Stomach smooth muscle (tissue), 2 donors: ENCODE measurements around the gene HOXB3.

Experiments
- H3K27ac ChIP-seq: one replicate; pipeline ENCODE4 v1.7.0; 2013; ENCODE audit warnings: mild to moderate bottlenecking, low read length, inconsistent platforms
- H3K27me3 ChIP-seq, 2 donors: one replicate each; pipeline ENCODE4 v1.7.0; 2013; ENCODE audit warnings: low read length in 2 of 2; ENCODE audit not compliant: insufficient read depth in 2 of 2, control insufficient read depth in 1 of 2
- H3K36me3 ChIP-seq, 2 donors: one replicate each; pipeline ENCODE4 v1.7.0; 2013; ENCODE audit warnings: low read length in 2 of 2; ENCODE audit not compliant: control insufficient read depth in 2 of 2, insufficient read depth in 2 of 2
- H3K4me1 ChIP-seq: one replicate; pipeline ENCODE4 v1.7.0; 2013; ENCODE audit warnings: low read length; ENCODE audit not compliant: control insufficient read depth, insufficient read depth
- H3K4me3 ChIP-seq, 2 donors: one replicate each; pipeline ENCODE4 v1.7.0; 2013; ENCODE audit warnings: low read length in 2 of 2
- H3K9ac ChIP-seq, 2 donors: one replicate each; pipeline ENCODE4 v1.7.0; 2013; ENCODE audit warnings: low read length in 2 of 2, mild to moderate bottlenecking in 1 of 2
- H3K9me3 ChIP-seq, 2 donors: one replicate each; pipeline ENCODE4 v1.7.0; 2013; ENCODE audit warnings: low read length in 2 of 2; ENCODE audit not compliant: control insufficient read depth in 2 of 2
- donor health status: healthy.
- donor health status: Pancreatic carcinoma.

HOXB3 gene

DNA sequence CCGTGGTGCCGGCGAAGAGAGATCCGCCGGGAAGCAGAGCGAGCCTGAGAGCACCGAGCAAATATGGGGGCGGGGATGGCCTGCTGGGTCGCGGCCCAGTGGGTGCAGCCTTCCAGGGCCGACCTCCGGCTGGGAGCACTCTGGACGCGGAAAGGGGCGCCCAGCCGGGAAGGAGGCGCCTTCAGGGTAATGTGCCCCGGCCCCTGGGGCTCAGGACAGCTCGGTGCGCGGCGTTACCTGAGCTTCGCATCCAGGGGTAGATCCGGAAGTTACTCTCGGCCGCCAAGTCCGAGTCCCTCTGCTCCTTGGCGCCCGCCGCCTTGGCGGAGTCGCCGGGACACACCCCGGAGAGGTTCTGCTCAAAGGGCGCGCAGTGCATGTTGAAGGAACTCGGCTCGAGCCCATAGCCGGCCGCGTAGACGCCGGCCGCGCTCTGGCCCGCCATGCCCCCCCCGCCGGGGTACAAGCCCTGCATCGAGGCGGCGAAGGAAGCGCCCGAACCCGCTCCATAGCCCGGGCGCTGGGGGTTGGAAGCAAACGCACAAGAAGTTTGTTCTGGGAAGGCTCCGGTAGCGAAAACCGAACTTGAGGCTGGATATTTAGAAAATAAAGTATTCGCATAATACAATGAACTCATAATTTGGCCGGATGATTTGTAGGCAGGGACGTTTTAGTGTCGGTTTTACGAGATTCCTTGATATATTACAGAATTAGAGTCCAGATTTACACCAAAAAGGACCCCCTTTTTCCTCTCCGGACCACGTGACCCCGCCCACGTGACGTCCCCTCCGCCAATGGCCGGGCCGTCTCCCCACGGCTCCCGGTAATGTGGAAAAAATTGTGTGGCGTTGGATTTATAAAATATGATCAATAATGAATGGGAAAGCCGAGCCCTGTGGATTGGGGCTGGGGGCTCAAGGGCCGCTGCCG is 20.5 kb upstream of the HOXB3 start, which contains the start of gene HOXB7:
HOXB7 (minus strand) TSS at position 736 of the 930 bp plus-strand sequence; CDS start at position 637, 99 bp downstream.
- Histone ChIP-seq H3K4me3 (peak within 1 kb of the TSS; percentile 36 to 66), H3K9ac (peak within 1 kb of the TSS in 1 of 2 donors; percentile 32), H3K4me1 (peaks cover 23% of the 10 kb centered on the region), H3K9me3 (no peaks in the 10 kb centered on the region), H3K27ac (no peak within 1 kb of the TSS), H3K36me3 (no peaks in the 10 kb centered on the region), H3K27me3 (peaks cover 84 to 96% of the 10 kb centered on the region in 2 donors)

DNA sequence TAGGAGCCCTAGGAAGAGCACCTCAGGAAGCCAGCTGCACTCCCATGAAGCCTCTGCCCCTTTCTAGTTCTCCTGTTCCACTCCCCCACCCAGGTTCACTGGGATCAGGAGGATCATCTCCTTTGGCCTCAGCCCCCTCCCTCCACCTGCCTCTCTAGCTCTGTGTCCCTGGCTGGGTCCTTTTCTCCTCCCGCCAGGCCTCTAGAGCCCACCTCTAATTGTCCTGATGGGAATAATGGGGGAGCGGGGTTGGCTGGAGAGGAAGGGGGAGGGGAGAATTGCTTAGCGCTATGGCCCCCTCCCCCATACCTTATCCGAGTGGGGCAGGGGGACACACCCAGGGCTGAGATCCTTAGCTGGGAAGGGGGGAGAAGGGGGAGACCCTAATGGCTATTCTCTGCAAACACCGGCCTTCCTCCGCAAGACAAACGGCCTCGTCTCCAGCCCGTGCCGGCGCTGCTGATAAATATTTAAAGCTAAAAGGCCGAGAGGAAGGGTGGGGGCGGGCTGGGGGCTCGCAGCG is 19.8 kb upstream of the HOXB3 start:
- Histone ChIP-seq H3K27ac (no peak overlapping the region), H3K4me1 (peaks cover 23% of the 10 kb centered on the region), H3K27me3 (peaks cover 84 to 96% of the 10 kb centered on the region in 2 donors), H3K4me3 (peak overlapping the region in 1 of 2 donors; percentile 66), H3K9me3 (no peaks in the 10 kb centered on the region), H3K9ac (peak overlapping the region in 1 of 2 donors; percentile 32), H3K36me3 (no peaks in the 10 kb centered on the region)

GRCh38 chr17:48609033-48609432 is 19.0 kb upstream of the HOXB3 start:
- Histone ChIP-seq H3K27me3 (peaks cover 85 to 96% of the 10 kb centered on the region in 2 donors), H3K9me3 (no peaks in the 10 kb centered on the region), H3K9ac (no peak overlapping the region), H3K4me3 (no peak overlapping the region), H3K27ac (no peak overlapping the region), H3K36me3 (no peaks in the 10 kb centered on the region), H3K4me1 (peaks cover 18% of the 10 kb centered on the region)

DNA sequence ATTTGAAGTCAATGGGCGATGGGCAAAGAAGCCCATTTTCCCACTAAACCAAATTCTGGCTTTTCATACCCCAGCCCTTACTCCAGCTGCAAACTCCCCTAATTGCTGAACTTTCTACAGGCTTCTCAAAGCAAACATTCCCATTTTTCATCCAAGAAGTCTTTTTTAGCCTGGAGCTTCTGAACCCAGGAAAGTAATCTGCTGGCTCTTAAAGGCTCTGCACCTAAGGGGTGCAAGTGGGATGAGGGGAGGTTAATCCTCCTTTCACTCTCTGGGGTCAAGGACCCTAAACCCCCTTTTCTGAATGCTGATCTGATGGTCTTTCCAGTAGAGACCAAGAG is 18.4 kb upstream of the HOXB3 start:
- H3K4me1 ChIP-seq, result peaks cover 15% of the 10 kb centered on the region
- H3K9me3 ChIP-seq, result no peaks in the 10 kb centered on the region
- H3K36me3 ChIP-seq, result no peaks in the 10 kb centered on the region
- H3K9ac ChIP-seq, result no peak overlapping the region
- no peak overlapping the region for H3K4me3 ChIP-seq
- H3K27me3 ChIP-seq, result peaks cover 86 to 96% of the 10 kb centered on the region in 2 donors
- no peak overlapping the region for H3K27ac ChIP-seq

DNA sequence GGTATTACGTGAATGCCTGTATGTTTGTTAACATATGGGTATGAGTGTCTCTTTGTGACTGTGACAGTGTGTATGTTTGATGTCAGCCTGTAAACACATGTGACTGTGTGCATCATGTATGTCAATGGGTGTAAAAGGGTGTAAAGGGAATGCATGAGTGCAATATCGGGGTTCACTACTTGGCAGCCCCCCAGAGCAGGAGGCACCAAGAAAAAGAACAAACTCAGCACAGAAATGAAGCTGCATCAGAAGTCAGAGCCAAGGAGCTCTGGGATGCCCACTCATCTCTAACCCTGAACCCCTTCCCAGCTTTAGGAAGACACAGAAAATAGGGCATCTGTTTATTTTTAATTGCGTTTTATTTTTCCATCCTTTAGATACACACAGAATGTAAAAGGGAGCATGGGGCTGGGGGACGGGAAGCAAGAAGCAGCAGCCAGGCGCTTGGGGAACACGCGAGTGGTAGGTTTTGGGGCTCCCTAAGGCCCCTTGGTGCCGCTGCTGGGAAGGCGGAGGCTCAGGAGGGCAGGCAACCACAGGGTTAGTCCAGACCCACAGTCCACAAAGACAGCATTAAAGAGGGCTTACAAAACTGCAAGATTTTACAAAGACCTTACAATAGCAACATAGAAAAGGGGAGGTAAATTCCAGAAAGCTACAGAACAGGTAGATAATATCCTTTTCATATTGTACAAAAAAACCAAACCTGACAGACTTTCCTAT is 17.0 kb upstream of the HOXB3 start:
- Histone ChIP-seq H3K4me3 (no peak overlapping the region), H3K27ac (no peak overlapping the region), H3K9ac (no peak overlapping the region), H3K9me3 (no peaks in the 10 kb centered on the region), H3K4me1 (peaks cover 14% of the 10 kb centered on the region), H3K36me3 (no peaks in the 10 kb centered on the region), H3K27me3 (peaks cover 89 to 96% of the 10 kb centered on the region in 2 donors)

DNA sequence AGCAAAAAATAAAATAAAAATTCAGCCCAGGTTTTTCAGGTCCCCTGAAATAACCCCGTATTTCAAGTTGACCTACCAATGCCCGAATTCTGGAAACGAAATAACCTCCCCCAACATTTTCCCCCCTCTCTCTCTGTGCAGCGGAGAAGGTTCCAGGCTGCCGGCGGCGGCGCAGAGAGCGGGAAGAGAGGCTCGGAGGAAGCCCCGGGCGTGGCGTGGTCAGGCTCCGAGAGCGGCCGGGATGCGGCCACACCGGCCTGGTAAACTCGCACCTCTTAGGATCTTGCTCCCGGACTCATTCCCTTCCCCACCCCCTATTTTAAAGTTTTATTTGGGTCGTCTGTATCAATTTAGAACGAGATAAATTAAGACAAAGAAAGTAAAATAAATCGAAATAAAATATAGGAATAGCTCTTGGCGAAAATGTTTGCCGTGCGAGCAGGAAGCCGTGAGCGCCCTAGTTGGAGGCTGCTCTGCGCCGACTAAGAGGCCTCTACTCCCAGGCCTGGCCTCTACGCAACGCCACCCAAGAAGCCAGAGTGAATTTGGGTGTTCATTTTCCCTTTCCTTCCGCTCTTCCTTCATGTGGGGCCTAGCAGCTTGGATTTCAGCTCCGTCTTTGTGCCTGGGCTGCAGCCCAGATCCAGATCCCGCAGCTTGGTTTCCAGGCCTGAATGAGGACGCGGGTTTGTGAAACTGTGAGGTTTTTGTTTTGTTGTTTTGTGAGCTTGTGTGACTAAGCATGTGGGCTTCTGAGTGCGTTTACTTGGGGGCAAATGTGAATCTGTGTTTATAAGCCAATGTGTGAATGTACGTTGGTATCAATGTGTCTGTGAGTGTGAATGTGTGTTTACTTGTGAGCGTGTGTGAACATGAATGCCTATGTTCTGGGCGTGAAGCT is 16.2 kb upstream of the HOXB3 start:
- no peak overlapping the region for H3K4me3 ChIP-seq
- no peak overlapping the region for H3K9ac ChIP-seq
- H3K4me1 ChIP-seq, result peaks cover 14% of the 10 kb centered on the region
- no peak overlapping the region for H3K27ac ChIP-seq
- no peaks in the 10 kb centered on the region for H3K36me3 ChIP-seq
- peaks cover 90 to 96% of the 10 kb centered on the region in 2 donors for H3K27me3 ChIP-seq
- H3K9me3 ChIP-seq, result no peaks in the 10 kb centered on the region

DNA sequence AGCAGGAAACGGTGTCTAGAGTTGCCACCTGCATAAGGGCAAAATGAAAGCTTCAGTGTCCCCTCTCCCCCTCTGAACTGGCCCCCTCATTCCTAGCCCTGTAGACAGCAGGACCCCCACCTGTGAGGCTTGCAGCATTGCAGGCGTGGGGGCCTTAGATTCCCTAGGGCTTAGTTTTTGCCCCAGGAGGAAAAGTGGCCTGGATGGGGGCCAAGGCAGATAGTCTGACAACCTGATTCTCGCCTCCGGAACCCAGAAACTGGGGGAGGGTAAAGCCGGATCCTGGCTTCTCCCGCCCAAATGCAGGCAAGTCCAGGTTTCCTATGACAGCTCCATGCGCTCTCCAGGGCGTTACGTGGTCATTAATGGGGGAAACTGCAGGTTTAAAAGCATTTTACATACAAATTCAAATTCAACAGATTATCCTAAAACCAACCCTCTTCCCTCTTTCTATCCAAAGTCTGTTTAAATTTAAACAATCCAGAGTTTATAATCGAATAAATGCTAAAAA is 15.4 kb upstream of the HOXB3 start:
- Histone ChIP-seq H3K9ac (no peak overlapping the region), H3K36me3 (no peaks in the 10 kb centered on the region), H3K4me1 (peaks cover 8% of the 10 kb centered on the region), H3K4me3 (no peak overlapping the region), H3K27me3 (peaks cover 89 to 96% of the 10 kb centered on the region in 2 donors), H3K27ac (no peak overlapping the region), H3K9me3 (no peaks in the 10 kb centered on the region)

DNA sequence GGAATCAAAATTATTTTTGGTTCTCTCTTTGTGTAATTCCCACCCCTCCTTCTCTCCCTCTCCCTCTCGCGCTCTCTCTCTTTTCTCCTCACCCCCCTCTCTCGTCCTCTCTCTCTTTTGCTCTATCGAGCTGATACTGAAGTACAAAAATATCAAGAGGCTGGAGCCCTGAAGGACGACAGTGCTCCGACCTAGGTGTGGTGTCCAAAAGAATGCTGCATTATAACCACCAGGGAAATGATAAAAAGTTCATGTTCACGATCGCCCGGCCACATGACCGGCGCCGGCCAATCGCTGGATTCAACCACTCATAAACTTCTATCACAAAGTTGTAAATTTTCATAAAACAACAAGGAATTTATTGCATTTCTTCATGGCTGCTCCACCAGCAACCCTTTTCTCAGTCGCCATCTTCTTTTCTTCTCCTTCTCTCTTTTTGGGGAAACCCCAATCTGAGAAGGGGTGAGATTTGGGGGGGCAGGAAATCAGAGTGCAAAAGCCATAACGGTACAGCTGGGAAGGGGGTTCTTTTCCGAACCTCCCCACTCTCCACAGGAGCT is 14.8 kb upstream of the HOXB3 start, which contains the start of gene HOXB6:
HOXB6 (minus strand) TSS at position 217 of the 560 bp plus-strand sequence. CDS start 6,836 bp downstream, outside the sequence.
- H3K4me3 ChIP-seq, result peak within 1 kb of the TSS in 1 of 2 donors; percentile 40
- peak within 1 kb of the TSS in 1 of 2 donors; percentile 21 for H3K9ac ChIP-seq
- H3K9me3 ChIP-seq, result no peaks in the 10 kb centered on the region
- H3K27me3 ChIP-seq, result peaks cover 89 to 96% of the 10 kb centered on the region in 2 donors
- no peaks in the 10 kb centered on the region for H3K36me3 ChIP-seq
- no peak within 1 kb of the TSS for H3K27ac ChIP-seq
- H3K4me1 ChIP-seq, result peaks cover 3% of the 10 kb centered on the region

GRCh38 chr17:48603959-48604769 is 14.1 kb upstream of the HOXB3 start:
- H3K27ac ChIP-seq, result no peak overlapping the region
- no peaks in the 10 kb centered on the region for H3K9me3 ChIP-seq
- no peaks in the 10 kb centered on the region for H3K36me3 ChIP-seq
- peaks cover 3% of the 10 kb centered on the region for H3K4me1 ChIP-seq
- H3K9ac ChIP-seq, result peak overlapping the region in 1 of 2 donors; percentile 21
- peaks cover 89 to 96% of the 10 kb centered on the region in 2 donors for H3K27me3 ChIP-seq
- H3K4me3 ChIP-seq, result peak overlapping the region in 1 of 2 donors; percentile 40
